Ovary (tissue), 9 donors: Measurements from ENCODE around the gene CEMIP. TPM values are rescaled to one million over a fixed set of nuclear protein-coding genes. Genes with fewer than 3 reads are reported as not detected.

Experiments used
- DNase-seq, 5 donors: peaks; one replicate each; pipeline ENCODE4 v3.0.0-alpha.2; 2019 to 2020
- H3K27ac ChIP-seq, 2 donors: fragments of 200-600 bp; one replicate each; pipeline versions ENCODE4 v1.5.1 to v1.8.0; 2019 to 2022
- H3K27me3 ChIP-seq: fragments of 200-600 bp; one replicate; pipeline ENCODE4 v1.8.0; 2022
- H3K36me3 ChIP-seq: fragments of 200-600 bp; sonication (generic); one replicate; pipeline ENCODE4 v1.5.1; 2019
- H3K4me1 ChIP-seq: one replicate; pipeline ENCODE4 v1.8.1; 2013; ENCODE audit warnings: mild to moderate bottlenecking, moderate library complexity; ENCODE audit not compliant: insufficient read depth
- H3K4me3 ChIP-seq: fragments of 200-600 bp; sonication (generic); one replicate; pipeline ENCODE4 v1.5.1; 2017
- H3K9me3 ChIP-seq, 2 donors: fragments of 200-600 bp in 1 of 2; sonication (generic) in 1 of 2; one replicate each; pipeline versions ENCODE4 v1.5.1 to v1.8.1; 2013 to 2019; ENCODE audit warnings: mild to moderate bottlenecking in 1 of 2, moderate library complexity in 1 of 2
- EP300 ChIP-seq: sonication (generic); formaldehyde crosslinking; IDR thresholded peaks from one replicate; pipeline ENCODE4 v1.6.1; 2017; ENCODE audit warnings: antibody characterized with exemption
- POLR2A ChIP-seq: fragments of 450-650 bp; IDR thresholded peaks from one replicate; pipeline ENCODE4 v1.6.1; 2017; ENCODE audit warnings: antibody characterized with exemption, mild to moderate bottlenecking, moderate library complexity
- WGBS, 3 donors: extraction: QIAGEN DNeasy Blood & Tissue Kit in 1 of 3; methylation state at CpG; one replicate each; pipeline versions ENCODE4 v1.1.5 to v1.1.7; 2013 to 2017; 5-methylcytosine and 5-hydroxymethylcytosine counted together
- intact Hi-C, 4 donors: fragments of 100-400 bp; cut with DNase I; formaldehyde crosslinking; loops; one replicate each; pipeline versions ENCODE4 v1.11.0 to v1.15.1; 2022 to 2023
- polyA plus RNA-seq, 2 donors: library from polyadenylated mRNA; stranded (reverse); fragments of 200-250 nt in 1 of 2; fragments of 350-450 nt in 1 of 2; fragmentation: Illumina TruSeq in 1 of 2; extraction: RNeasy Lipid Tissue Mini Kit (QIAGEN cat#74804) in 1 of 2; gene quantifications; one replicate each; pipeline ENCODE4 v1.2.3, GENCODE V29; 2013 to 2014
- total RNA-seq, 7 donors: library from RNA; depleted of rRNA in 2 of 7; stranded (reverse); fragments of >200 nt in 2 of 7; fragmentation: NEBNext Ultra II Directional in 3 of 7; extraction: Animal tissue kit (Norgen Biotek cat#: 25700) in 3 of 7; gene quantifications; one replicate each; pipeline versions ENCODE4 v1.1.0 to v1.2.4, GENCODE V29; 2016 to 2023
- TF ChIP-seq, protein P1 (sequence below), 3 donors: fragments of 450-650 bp in 2 of 3; fragments of 200-600 bp in 1 of 3; IDR thresholded peaks; one replicate each; pipeline versions ENCODE4 v1.5.1 to v1.8.0; 2016 to 2022; ENCODE audit warnings: antibody characterized with exemption in 3 of 3, mild to moderate bottlenecking in 1 of 3
- donor health status: DM: no; HTN: no; CAD: no; lungs with moderate emphysema.
- donor health status: DM: no; HTN: no; CAD: no.
- donor health status: Bipolar disorder and iron deficiency.
- donor health status: DM: yes; HTN: yes; CAD: no.
- donor health status: DM: no; HTN: no; CAD: no.
- donor health status: DM: yes; HTN: yes; CAD: no.

Gene CEMIP
- total and polyA plus RNA-seq, 9 donors, result 2.2 to 12.3 (median 4.7) TPM

DNA sequence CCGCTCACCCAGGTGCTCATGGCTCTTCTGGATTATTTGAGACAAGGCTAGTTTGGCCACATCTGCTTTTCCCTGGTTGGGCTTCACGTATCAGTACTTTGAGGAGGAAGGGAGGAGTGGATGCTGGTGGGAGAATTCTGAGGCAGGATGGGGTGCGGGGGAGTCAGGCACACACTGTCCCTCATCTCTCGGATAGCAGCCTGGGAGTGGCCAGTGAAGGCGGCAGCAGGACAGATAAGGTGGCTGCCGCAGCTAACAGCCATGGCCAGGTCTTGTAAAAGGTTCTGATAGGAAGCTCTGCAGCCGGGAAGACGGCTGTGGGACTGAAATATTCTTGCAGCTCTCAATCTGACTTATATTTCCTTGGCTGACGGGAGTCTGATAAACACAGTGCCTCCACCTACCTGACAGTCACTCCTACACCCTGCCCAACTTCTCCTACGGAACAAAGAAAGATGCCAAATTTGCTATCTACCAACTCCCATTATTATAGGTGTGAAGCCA is 123.2 kb downstream of the CEMIP start:
- Histone ChIP-seq H3K27ac (no peak overlapping the region), H3K27me3 (no peaks in the 10 kb centered on the region), H3K36me3 (no peaks in the 10 kb centered on the region), H3K9me3 (no peaks in the 10 kb centered on the region), H3K4me1 (peaks cover 1% of the 10 kb centered on the region), H3K4me3 (no peak overlapping the region)
- intact Hi-C loops, result no loop called here
- WGBS, 3 donors, result 18 to 22% (median 20%) methylated on average over 10 of the region's 10 CpGs
- peak in 4 of 5 donors; percentile 31 to 88 (median 74) for DNase-seq
- TF ChIP-seq EP300 (no peak), POLR2A (no peak)

DNA sequence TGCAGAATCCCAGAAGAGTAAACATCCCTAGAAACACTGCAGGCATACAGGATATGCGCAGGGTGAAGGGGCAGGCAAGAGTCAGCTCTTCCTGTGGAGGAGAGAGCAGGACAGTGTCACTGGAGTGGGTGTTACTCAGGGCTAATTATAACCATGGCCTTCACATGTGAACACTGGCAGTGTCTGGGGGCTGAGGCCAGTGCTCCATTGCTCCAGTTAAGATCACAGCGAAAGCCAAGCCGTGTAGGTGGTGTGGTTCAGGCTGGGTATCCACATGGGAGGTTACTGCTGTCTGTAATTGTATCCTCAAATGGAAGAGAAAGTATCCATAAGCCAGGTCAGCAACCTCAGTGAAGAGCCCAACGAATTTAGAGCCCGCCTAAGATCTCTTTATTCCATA is 125.8 kb downstream of the CEMIP start:
- Histone ChIP-seq H3K36me3 (no peaks in the 10 kb centered on the region), H3K27me3 (no peaks in the 10 kb centered on the region), H3K4me3 (no peak overlapping the region), H3K9me3 (no peaks in the 10 kb centered on the region), H3K4me1 (peaks cover 1% of the 10 kb centered on the region), H3K27ac (no peak overlapping the region)
- intact Hi-C loops, result no loop called here
- 67 to 82% (median 71%) methylated on average over 5 of the region's 5 CpGs for WGBS, 3 donors
- TF ChIP-seq, protein P1, sequence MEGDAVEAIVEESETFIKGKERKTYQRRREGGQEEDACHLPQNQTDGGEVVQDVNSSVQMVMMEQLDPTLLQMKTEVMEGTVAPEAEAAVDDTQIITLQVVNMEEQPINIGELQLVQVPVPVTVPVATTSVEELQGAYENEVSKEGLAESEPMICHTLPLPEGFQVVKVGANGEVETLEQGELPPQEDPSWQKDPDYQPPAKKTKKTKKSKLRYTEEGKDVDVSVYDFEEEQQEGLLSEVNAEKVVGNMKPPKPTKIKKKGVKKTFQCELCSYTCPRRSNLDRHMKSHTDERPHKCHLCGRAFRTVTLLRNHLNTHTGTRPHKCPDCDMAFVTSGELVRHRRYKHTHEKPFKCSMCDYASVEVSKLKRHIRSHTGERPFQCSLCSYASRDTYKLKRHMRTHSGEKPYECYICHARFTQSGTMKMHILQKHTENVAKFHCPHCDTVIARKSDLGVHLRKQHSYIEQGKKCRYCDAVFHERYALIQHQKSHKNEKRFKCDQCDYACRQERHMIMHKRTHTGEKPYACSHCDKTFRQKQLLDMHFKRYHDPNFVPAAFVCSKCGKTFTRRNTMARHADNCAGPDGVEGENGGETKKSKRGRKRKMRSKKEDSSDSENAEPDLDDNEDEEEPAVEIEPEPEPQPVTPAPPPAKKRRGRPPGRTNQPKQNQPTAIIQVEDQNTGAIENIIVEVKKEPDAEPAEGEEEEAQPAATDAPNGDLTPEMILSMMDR (IDR thresholded peaks at IDR 0.05), result no peak
- TF ChIP-seq EP300, result no peak
- TF ChIP-seq POLR2A, result no peak
- no peak for DNase-seq

DNA sequence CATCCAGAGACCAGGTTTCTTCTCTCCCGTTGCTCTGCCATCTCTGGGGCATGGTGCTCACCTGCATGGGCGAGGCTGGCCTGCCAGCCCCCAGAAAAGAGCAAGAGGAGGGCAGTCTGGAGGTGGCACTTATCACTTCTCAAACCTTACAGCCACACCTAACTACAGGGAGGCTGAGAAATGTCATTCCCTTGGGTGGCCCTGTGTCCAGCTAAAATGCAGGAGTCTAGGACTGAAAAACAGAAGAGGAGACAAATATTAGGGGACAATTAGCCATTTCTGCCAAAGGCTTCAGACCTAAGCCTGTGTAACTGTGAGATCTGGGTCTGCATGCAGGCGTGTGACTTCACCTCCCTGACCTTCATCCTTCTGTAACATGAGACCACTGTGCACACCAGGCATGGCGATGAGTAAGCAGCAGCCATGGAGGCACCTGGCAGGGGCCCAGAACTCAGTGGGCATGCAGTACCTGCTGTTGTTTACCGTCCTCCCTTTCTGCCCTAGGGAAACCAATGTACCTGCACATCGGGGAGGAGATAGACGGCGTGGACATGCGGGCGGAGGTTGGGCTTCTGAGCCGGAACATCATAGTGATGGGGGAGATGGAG is 127.1 kb downstream of the CEMIP start:
- Histone ChIP-seq H3K27ac (no peak overlapping the region), H3K36me3 (no peaks in the 10 kb centered on the region), H3K4me3 (no peak overlapping the region), H3K9me3 (no peaks in the 10 kb centered on the region), H3K4me1 (peaks cover 1% of the 10 kb centered on the region), H3K27me3 (no peaks in the 10 kb centered on the region)
- DNase-seq, result no peak
- no peak for TF ChIP-seq POLR2A
- no peak for TF ChIP-seq EP300
- intact Hi-C loops, result no loop called here
- 94 to 96% (median 95%) methylated on average over 11 of the region's 11 CpGs for WGBS, 3 donors

DNA sequence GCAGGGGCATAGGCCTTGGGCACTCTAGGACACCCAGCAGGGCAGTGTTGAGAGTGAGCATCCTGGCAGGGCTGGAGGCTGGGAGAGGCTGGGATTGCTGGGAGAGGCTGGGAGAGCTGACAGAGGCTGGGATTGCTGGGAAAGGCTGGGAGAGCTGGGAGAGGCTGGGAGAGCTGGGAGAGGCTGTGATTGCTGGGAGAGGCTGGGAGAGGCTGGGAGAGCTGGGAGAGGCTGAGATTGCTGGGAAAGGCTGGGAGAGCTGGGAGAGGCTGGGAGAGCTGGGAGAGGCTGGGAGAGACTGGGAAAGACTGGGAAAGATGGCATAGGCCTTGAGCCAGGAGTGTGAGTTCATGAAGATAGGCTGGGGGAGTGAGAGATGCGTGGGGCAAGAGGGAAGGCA is 132.7 kb downstream of the CEMIP start:
- H3K36me3 ChIP-seq, result no peaks in the 10 kb centered on the region
- H3K4me1 ChIP-seq, result peaks cover 16% of the 10 kb centered on the region
- 100% methylated on average over 1 of the region's 1 CpG for WGBS, 3 donors
- H3K9me3 ChIP-seq, result no peaks in the 10 kb centered on the region
- TF ChIP-seq, protein P1 (IDR thresholded peaks at IDR 0.05), result no peak
- TF ChIP-seq POLR2A (no peak), EP300 (no peak)
- H3K27ac ChIP-seq, result no peak overlapping the region
- intact Hi-C loops, result no loop called here
- H3K4me3 ChIP-seq, result no peak overlapping the region
- no peak for DNase-seq
- no peaks in the 10 kb centered on the region for H3K27me3 ChIP-seq

DNA sequence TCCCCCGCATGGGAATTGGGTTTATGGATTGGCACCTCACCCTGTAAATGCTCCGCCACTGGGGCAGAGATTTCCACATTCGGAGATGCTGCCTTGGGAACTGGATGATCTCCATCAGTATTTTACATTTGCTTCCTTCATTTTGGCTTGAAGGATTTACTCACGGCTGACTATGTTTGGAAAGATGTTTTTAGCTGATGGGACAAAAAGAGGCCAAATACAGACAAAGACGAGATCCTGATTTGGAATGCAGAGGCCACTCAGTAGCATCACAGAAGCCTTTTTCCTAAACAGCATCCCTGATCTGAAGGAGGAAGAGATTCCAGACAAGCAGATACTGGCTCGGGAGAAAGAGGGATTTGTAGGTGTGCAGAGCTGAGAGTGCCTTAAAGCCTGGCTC is 133.5 kb downstream of the CEMIP start:
- H3K27me3 ChIP-seq, result no peaks in the 10 kb centered on the region
- H3K4me3 ChIP-seq, result no peak overlapping the region
- H3K27ac ChIP-seq, result peak overlapping the region in 1 of 2 donors; percentile 46
- no peaks in the 10 kb centered on the region for H3K36me3 ChIP-seq
- intact Hi-C loops, result no loop called here
- no peaks in the 10 kb centered on the region for H3K9me3 ChIP-seq
- no peak for TF ChIP-seq EP300
- TF ChIP-seq POLR2A, result no peak
- TF ChIP-seq, protein P1 (IDR thresholded peaks at IDR 0.05), result no peak
- H3K4me1 ChIP-seq, result peaks cover 16% of the 10 kb centered on the region
- no peak for DNase-seq
- 77 to 87% (median 86%) methylated on average over 6 of the region's 6 CpGs for WGBS, 3 donors
